SH-SY5Y (cell line): ENCODE results near the gene GNG7.

ENCODE experiments used
- GATA2 ChIP-seq: IDR thresholded peaks from 2 replicates; pipeline ENCODE4 v1.6.1; 2011; ENCODE audit warnings: mild to moderate bottlenecking, low read depth, low read length
- GATA3 ChIP-seq: IDR thresholded peaks from 2 replicates; pipeline ENCODE4 v1.6.1; 2011; ENCODE audit warnings: low read depth, mild to moderate bottlenecking, low read length, moderate library complexity

- TF ChIP-seq GATA2 (no peak), GATA3 (no peak)
Observed at GRCh38 chr19:2723747-2724146, 21.3 kb upstream of the GNG7 start.
